Measurements from ENCODE around the gene DNAH5. TPM values are rescaled to one million over a fixed set of nuclear protein-coding genes. Genes with fewer than 3 reads are reported as not detected.

The DNAH5 gene
- polyA plus RNA-seq, 1 donor (not counting 4 experiments of a cell fraction or from before 2014, with no cell fraction given): 0.73 TPM

DNA sequence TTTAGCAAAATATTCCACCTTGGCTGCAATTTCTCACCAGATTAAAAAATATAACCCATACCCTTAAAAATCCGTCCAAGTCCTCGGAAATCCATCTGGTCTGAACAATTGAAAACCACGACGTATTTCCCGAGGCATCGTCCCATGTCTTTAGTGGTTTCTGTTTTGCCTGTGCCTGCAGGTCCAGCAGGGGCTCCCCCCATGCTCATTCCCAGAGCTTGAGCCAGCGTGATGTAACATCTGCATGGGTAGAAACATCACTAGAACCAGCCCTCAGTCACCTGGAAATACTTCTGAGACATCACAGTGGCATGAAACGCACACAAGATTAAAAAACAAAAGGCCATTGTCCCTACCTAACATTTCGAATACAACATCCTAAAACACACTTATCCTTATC is 114.0 kb downstream of the DNAH5 start:
- H3K4me1 ChIP-seq (ENCODE audit: control insufficient read depth, extremely low read depth, insufficient read depth, low read length): no peaks in the 10 kb centered on the region
- H2AFZ ChIP-seq (ENCODE audit: control insufficient read depth, low read length): no peak overlapping the region
- H3K9ac ChIP-seq (ENCODE audit: control insufficient read depth, extremely low read depth, insufficient read depth, low read length): no peak overlapping the region
- H3K79me2 ChIP-seq (ENCODE audit: control insufficient read depth, insufficient read depth, low read length): no peaks in the 10 kb centered on the region
- no peak for TF ChIP-seq EZH2 (IDR thresholded peaks at IDR 0.05; ENCODE audit: low read length)
- TF ChIP-seq, protein P1, sequence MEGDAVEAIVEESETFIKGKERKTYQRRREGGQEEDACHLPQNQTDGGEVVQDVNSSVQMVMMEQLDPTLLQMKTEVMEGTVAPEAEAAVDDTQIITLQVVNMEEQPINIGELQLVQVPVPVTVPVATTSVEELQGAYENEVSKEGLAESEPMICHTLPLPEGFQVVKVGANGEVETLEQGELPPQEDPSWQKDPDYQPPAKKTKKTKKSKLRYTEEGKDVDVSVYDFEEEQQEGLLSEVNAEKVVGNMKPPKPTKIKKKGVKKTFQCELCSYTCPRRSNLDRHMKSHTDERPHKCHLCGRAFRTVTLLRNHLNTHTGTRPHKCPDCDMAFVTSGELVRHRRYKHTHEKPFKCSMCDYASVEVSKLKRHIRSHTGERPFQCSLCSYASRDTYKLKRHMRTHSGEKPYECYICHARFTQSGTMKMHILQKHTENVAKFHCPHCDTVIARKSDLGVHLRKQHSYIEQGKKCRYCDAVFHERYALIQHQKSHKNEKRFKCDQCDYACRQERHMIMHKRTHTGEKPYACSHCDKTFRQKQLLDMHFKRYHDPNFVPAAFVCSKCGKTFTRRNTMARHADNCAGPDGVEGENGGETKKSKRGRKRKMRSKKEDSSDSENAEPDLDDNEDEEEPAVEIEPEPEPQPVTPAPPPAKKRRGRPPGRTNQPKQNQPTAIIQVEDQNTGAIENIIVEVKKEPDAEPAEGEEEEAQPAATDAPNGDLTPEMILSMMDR (optimal IDR thresholded peaks at IDR 0.05 in 1 of 3, IDR thresholded peaks at IDR 0.05 in 1 of 3, conservative IDR thresholded peaks at IDR 0.05 in 1 of 3; ENCODE audit: extremely low read depth in 1 of 3, insufficient read depth in 2 of 3, low read length in 3 of 3): no peak
- no peak overlapping the region for H3K4me2 ChIP-seq (ENCODE audit: control insufficient read depth, extremely low read depth, insufficient read depth, low read depth, low read length)
- no peaks in the 10 kb centered on the region for H3K27me3 ChIP-seq (ENCODE audit: control insufficient read depth, extremely low read depth, insufficient read depth, low read length)
- H3K36me3 ChIP-seq (ENCODE audit: control insufficient read depth in 2 of 2, extremely low read depth in 1 of 2, insufficient read depth in 2 of 2, low read length in 2 of 2): no peaks in the 10 kb centered on the region
- no peak for FAIRE-seq
- H3K27ac ChIP-seq (ENCODE audit: control insufficient read depth, insufficient read depth, low read length): no peak overlapping the region
- H4K20me1 ChIP-seq (ENCODE audit: control insufficient read depth, extremely low read depth, insufficient read depth, low read length): no peaks in the 10 kb centered on the region
- peak; percentile 5 for DNase-seq (ENCODE audit: low read depth, low spot score)
- dilution Hi-C loops (cut with MboI; ENCODE audit: extremely low pct_ligation_motif_present, low sequenced_read_pairs): no loop called here
- no peaks in the 10 kb centered on the region for H3K9me1 ChIP-seq (ENCODE audit: control insufficient read depth, extremely low read depth, insufficient read depth, low read length)
- H3K4me3 ChIP-seq (ENCODE audit: control insufficient read depth in 2 of 3, extremely low read depth in 1 of 3, insufficient read depth in 2 of 3, low read depth in 1 of 3, low read length in 3 of 3): no peak overlapping the region
- H3K9me3 ChIP-seq (ENCODE audit: control insufficient read depth, low read depth, low read length): no peaks in the 10 kb centered on the region

DNA sequence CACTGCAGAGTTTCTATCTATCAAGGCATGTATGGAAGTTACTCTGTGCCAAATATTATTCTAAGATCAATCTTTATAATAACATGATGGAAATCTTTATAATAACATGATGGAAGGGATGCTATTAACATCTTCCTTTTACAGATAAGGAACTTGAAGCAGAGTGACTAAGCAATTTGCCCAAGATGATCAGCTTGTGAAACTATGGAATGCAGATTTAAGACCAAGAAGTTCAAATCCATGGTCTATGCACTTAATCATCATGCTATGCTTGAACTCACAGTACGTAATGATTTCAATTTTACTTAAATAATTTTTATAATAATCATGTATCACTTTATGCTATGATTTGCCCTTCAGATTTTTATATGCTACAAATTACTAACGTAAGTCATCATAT is 123.1 kb downstream of the DNAH5 start:
- no peak overlapping the region for H2AFZ ChIP-seq (ENCODE audit: control insufficient read depth, low read length)
- no peak overlapping the region for H3K27ac ChIP-seq (ENCODE audit: control insufficient read depth, insufficient read depth, low read length)
- no peaks in the 10 kb centered on the region for H3K79me2 ChIP-seq (ENCODE audit: control insufficient read depth, insufficient read depth, low read length)
- no peak overlapping the region for H3K9ac ChIP-seq (ENCODE audit: control insufficient read depth, extremely low read depth, insufficient read depth, low read length)
- no peaks in the 10 kb centered on the region for H3K27me3 ChIP-seq (ENCODE audit: control insufficient read depth, extremely low read depth, insufficient read depth, low read length)
- H3K4me1 ChIP-seq (ENCODE audit: control insufficient read depth, extremely low read depth, insufficient read depth, low read length): no peaks in the 10 kb centered on the region
- DNase-seq (ENCODE audit: low read depth, low spot score) (no peak), FAIRE-seq (no peak)
- dilution Hi-C loops (cut with MboI; ENCODE audit: extremely low pct_ligation_motif_present, low sequenced_read_pairs): no loop called here
- no peak overlapping the region for H3K4me2 ChIP-seq (ENCODE audit: control insufficient read depth, extremely low read depth, insufficient read depth, low read depth, low read length)
- TF ChIP-seq, protein P1 (optimal IDR thresholded peaks at IDR 0.05 in 1 of 3, IDR thresholded peaks at IDR 0.05 in 1 of 3, conservative IDR thresholded peaks at IDR 0.05 in 1 of 3; ENCODE audit: extremely low read depth in 1 of 3, insufficient read depth in 2 of 3, low read length in 3 of 3): no peak
- no peak for TF ChIP-seq EZH2 (IDR thresholded peaks at IDR 0.05; ENCODE audit: low read length)
- no peaks in the 10 kb centered on the region for H3K9me1 ChIP-seq (ENCODE audit: control insufficient read depth, extremely low read depth, insufficient read depth, low read length)
- H3K4me3 ChIP-seq (ENCODE audit: control insufficient read depth in 2 of 3, extremely low read depth in 1 of 3, insufficient read depth in 2 of 3, low read depth in 1 of 3, low read length in 3 of 3): no peak overlapping the region
- H3K9me3 ChIP-seq (ENCODE audit: control insufficient read depth, low read depth, low read length): no peaks in the 10 kb centered on the region
- H4K20me1 ChIP-seq (ENCODE audit: control insufficient read depth, extremely low read depth, insufficient read depth, low read length): no peaks in the 10 kb centered on the region
- no peaks in the 10 kb centered on the region for H3K36me3 ChIP-seq (ENCODE audit: control insufficient read depth in 2 of 2, extremely low read depth in 1 of 2, insufficient read depth in 2 of 2, low read length in 2 of 2)
